ENCODE results near the gene KRTAP19-2. TPM values are rescaled to one million over a fixed set of nuclear protein-coding genes. Genes with fewer than 3 reads are reported as not detected.
"Not testable (repeated sequence)": the region's sequence is repeated elsewhere in the genome, so short reads cannot be mapped to it uniquely, and the experiment has no call there.

Gene KRTAP19-2
- not detected in 2 replicates for total RNA-seq

- TF ChIP-seq CTCF (IDR thresholded peaks at IDR 0.05; ENCODE audit: insufficient read depth, low read length, severe bottlenecking): no peak
- no peak for DNase-seq (ENCODE audit: low read depth)
- no peaks in the 10 kb centered on the region for H3K27me3 ChIP-seq (ENCODE audit: control insufficient read depth, insufficient read depth, low read length)
- no peak within 1 kb of the TSS for H3K4me3 ChIP-seq (ENCODE audit: low read depth, low read length)
- H3K36me3 ChIP-seq (ENCODE audit: control insufficient read depth, insufficient read depth, low read length): no peaks in the 10 kb centered on the region
- no peak for FAIRE-seq
Observed at GRCh38 chr21:30487336-30487735, at the start of gene KRTAP19-2. Gene KRTAP19-2 (minus strand): TSS chr21:30487436. CDS start chr21:30487348, 88 bp downstream.

- DNase-seq (ENCODE audit: low read depth) (peak; percentile 8), FAIRE-seq (no peak)
- Histone ChIP-seq H3K4me3 (ENCODE audit: low read depth, low read length) (no peak overlapping the region), H3K27me3 (ENCODE audit: control insufficient read depth, insufficient read depth, low read length) (no peaks in the 10 kb centered on the region), H3K36me3 (ENCODE audit: control insufficient read depth, insufficient read depth, low read length) (no peaks in the 10 kb centered on the region)
- no peak for TF ChIP-seq CTCF (IDR thresholded peaks at IDR 0.05; ENCODE audit: insufficient read depth, low read length, severe bottlenecking)
Observed at GRCh38 chr21:30518876-30519275, 31.6 kb upstream of the KRTAP19-2 start.

GRCh38 chr21:30515681-30516080 is 28.4 kb upstream of the KRTAP19-2 start:
- no peak for FAIRE-seq

GRCh38 chr21:30505621-30506205 is 18.5 kb upstream of the KRTAP19-2 start:
- TF ChIP-seq CTCF (IDR thresholded peaks at IDR 0.05; ENCODE audit: insufficient read depth, low read length, severe bottlenecking): peak; percentile 39
- H3K27me3 ChIP-seq (ENCODE audit: control insufficient read depth, insufficient read depth, low read length); FAIRE-seq; H3K36me3 ChIP-seq (ENCODE audit: control insufficient read depth, insufficient read depth, low read length); H3K4me3 ChIP-seq (ENCODE audit: low read depth, low read length); DNase-seq (ENCODE audit: low read depth): not testable (repeated sequence)

More at GRCh38 chr21:30515681-30516080, 28.4 kb upstream of the KRTAP19-2 start:
- no peaks in the 10 kb centered on the region for H3K36me3 ChIP-seq (ENCODE audit: control insufficient read depth, insufficient read depth, low read length)
- H3K27me3 ChIP-seq (ENCODE audit: control insufficient read depth, insufficient read depth, low read length): no peaks in the 10 kb centered on the region
- no peak for TF ChIP-seq CTCF (IDR thresholded peaks at IDR 0.05; ENCODE audit: insufficient read depth, low read length, severe bottlenecking)
- no peak for DNase-seq (ENCODE audit: low read depth)
- no peak overlapping the region for H3K4me3 ChIP-seq (ENCODE audit: low read depth, low read length)

GRCh38 chr21:30502041-30502440 is 14.8 kb upstream of the KRTAP19-2 start, which contains the start of gene KRTAP19-5:
Gene KRTAP19-5 (minus strand): TSS chr21:30502141. CDS start chr21:30502090, 51 bp downstream.
- no peak for DNase-seq (ENCODE audit: low read depth)
- no peaks in the 10 kb centered on the region for H3K27me3 ChIP-seq (ENCODE audit: control insufficient read depth, insufficient read depth, low read length)
- H3K4me3 ChIP-seq (ENCODE audit: low read depth, low read length): no peak within 1 kb of the TSS
- no peak for TF ChIP-seq CTCF (IDR thresholded peaks at IDR 0.05; ENCODE audit: insufficient read depth, low read length, severe bottlenecking)
- H3K36me3 ChIP-seq (ENCODE audit: control insufficient read depth, insufficient read depth, low read length): no peaks in the 10 kb centered on the region
- no peak for FAIRE-seq

GRCh38 chr21:30497065-30497464 is 9.8 kb upstream of the KRTAP19-2 start, which contains the start of gene KRTAP19-4:
Gene KRTAP19-4 (minus strand): TSS chr21:30497165. CDS start chr21:30497110, 55 bp downstream.
- TF ChIP-seq CTCF (IDR thresholded peaks at IDR 0.05; ENCODE audit: insufficient read depth, low read length, severe bottlenecking): no peak
- H3K4me3 ChIP-seq (ENCODE audit: low read depth, low read length): no peak within 1 kb of the TSS
- no peak for DNase-seq (ENCODE audit: low read depth)
- H3K27me3 ChIP-seq (ENCODE audit: control insufficient read depth, insufficient read depth, low read length): no peaks in the 10 kb centered on the region
- no peaks in the 10 kb centered on the region for H3K36me3 ChIP-seq (ENCODE audit: control insufficient read depth, insufficient read depth, low read length)
- peak; percentile 70 for FAIRE-seq

Data from bronchial epithelial cell (primary cell).